Measurements from ENCODE around the gene CDIPT. TPM values are rescaled to one million over a fixed set of nuclear protein-coding genes. Genes with fewer than 3 reads are reported as not detected.

Gene CDIPT
- total RNA-seq, 1 experiment from 2014 or later = 60.5 TPM

DNA sequence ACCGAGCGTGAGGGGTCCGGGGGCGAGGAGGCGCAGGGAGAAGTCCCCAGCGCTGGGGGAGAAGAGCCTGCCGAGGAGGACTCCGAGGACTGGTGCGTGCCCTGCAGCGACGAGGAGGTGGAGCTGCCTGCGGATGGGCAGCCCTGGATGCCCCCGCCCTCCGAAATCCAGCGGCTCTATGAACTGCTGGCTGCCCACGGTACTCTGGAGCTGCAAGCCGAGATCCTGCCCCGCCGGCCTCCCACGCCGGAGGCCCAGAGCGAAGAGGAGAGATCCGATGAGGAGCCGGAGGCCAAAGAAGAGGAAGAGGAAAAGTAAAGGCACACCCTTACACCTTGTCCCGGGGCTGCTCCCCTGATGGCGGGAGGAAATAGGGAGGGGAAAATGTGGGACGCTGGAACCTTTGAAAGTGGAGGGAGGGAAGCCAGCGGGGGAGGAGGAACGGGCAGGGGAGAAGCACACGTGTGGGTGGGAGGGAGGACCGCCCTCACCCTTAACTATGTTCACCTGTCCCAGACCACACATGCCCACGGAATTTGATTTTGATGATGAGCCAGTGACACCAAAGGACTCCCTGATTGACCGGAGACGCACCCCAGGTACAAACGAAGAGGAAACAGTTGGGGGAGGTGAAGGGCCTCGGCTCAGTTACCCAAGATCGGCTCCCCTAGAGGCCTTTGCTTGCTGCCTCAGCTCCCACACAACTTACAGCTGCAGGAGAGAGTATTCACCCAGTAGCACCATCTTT is 46.2 kb downstream of the CDIPT start:
- no peaks in the 10 kb centered on the region for H3K9me2 ChIP-seq (replicated peaks; ENCODE audit: low read length)
- peak overlapping the region; percentile 90 for H3K9ac ChIP-seq (ENCODE audit: low read length)
- no peaks in the 10 kb centered on the region for H4K20me1 ChIP-seq (ENCODE audit: low read length)
- no peaks in the 10 kb centered on the region for H3K9me3 ChIP-seq (ENCODE audit: low read length)
- no peaks in the 10 kb centered on the region for H3K27me3 ChIP-seq (ENCODE audit: low read length)
- ATAC-seq = peak; percentile 21
- H3F3A ChIP-seq (ENCODE audit: low read length, unreplicated experiment) = peaks cover 3% of the 10 kb centered on the region
- peak overlapping the region; percentile 95 for H3K4me3 ChIP-seq (ENCODE audit: low read length)
- peaks cover 47% of the 10 kb centered on the region for H3K4me1 ChIP-seq (ENCODE audit: insufficient read depth, low read length)
- peak overlapping the region; percentile 89 for H2AFZ ChIP-seq (ENCODE audit: low read length)
- peak; percentile 49 for DNase-seq
- TF ChIP-seq EZH2phosphoT487 (IDR thresholded peaks at IDR 0.05; ENCODE audit: borderline replicate concordance, low read length) = no peak
- TF ChIP-seq EZH2 (IDR thresholded peaks at IDR 0.05; ENCODE audit: low read length, unreplicated experiment) = no peak
- TF ChIP-seq, protein P1, sequence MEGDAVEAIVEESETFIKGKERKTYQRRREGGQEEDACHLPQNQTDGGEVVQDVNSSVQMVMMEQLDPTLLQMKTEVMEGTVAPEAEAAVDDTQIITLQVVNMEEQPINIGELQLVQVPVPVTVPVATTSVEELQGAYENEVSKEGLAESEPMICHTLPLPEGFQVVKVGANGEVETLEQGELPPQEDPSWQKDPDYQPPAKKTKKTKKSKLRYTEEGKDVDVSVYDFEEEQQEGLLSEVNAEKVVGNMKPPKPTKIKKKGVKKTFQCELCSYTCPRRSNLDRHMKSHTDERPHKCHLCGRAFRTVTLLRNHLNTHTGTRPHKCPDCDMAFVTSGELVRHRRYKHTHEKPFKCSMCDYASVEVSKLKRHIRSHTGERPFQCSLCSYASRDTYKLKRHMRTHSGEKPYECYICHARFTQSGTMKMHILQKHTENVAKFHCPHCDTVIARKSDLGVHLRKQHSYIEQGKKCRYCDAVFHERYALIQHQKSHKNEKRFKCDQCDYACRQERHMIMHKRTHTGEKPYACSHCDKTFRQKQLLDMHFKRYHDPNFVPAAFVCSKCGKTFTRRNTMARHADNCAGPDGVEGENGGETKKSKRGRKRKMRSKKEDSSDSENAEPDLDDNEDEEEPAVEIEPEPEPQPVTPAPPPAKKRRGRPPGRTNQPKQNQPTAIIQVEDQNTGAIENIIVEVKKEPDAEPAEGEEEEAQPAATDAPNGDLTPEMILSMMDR (conservative IDR thresholded peaks at IDR 0.05; ENCODE audit: low read depth, low read length) = no peak
- H3K27ac ChIP-seq (ENCODE audit: low read length) = peak overlapping the region; percentile 70
- intact Hi-C loops (cut with micrococcal nuclease) = loop anchor here (5.0 kb wide), 2 partner anchors 45 to 205 kb away; partner anchors contain the start of genes C16orf92 and CDIPT
- H3K36me3 ChIP-seq (ENCODE audit: low read depth, low read length) = no peaks in the 10 kb centered on the region; the same call in none of the 2 replicates
- peak overlapping the region; percentile 96 for H3K4me2 ChIP-seq (ENCODE audit: low read length)
- ChIA-PET CTCF (interaction anchor here (0.6 kb wide), 2 partner anchors 12 to 21 kb away, joined by 3 read pairs; no protein-coding TSS in a partner anchor), POLR2A (ENCODE audit: unreplicated experiment) (no interaction called here)
- BruUV-seq (replicated peaks) = no TSS peak
- peaks cover 32% of the 10 kb centered on the region for H3K79me2 ChIP-seq (ENCODE audit: low read length)

DNA sequence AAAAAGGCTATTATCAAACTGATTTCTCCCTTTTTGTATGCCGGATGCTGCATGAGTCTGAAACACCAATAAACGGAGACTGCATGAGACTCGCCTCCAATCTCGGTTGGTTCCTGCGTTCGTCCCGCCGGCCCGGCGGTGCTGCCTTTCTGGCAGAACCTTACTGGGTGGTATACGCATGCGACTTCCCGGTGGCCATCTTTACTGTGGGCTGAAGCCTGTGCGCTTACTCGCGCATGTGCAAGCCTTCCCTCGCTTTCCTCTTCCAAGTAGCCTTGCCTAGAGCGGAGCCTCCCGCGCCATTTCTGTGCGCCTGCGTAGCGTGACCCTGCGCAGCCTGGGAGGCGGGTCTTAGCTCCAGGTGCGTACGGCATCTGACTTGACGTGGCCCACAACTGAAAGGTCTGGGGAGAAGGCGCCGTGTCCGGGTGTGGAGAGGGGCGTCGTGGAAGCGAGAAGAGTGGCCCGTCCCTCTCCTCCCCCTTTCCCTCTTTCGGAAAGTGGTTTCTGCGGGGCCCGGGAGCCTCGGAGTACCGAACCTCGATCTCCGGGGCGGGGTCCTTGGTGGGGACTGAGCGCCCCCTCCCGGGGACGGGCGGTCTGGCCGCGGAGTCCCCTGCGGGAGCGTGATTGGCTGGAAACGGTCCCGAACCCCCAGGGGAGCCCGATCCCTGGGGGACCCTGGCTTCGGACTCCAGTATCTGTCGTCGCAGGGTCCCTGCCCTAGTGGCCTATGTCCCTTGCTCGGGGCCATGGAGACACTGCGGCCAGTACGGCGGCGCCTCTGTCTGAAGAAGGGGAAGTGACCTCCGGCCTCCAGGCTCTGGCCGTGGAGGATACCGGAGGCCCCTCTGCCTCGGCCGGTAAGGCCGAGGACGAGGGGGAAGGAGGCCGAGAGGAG is 47.0 kb downstream of the CDIPT start, which contains the start of gene PAGR1:
TSS of gene PAGR1 (plus strand) at position 360 of the 901 bp plus-strand sequence. CDS start at position 734, 374 bp downstream.
- Histone ChIP-seq H3K4me1 (ENCODE audit: insufficient read depth, low read length) (peaks cover 44% of the 10 kb centered on the region), H3K4me2 (ENCODE audit: low read length) (peak within 1 kb of the TSS; percentile 96), H3K27me3 (ENCODE audit: low read length) (no peaks in the 10 kb centered on the region), H3K36me3 (ENCODE audit: low read depth, low read length) (no peaks in the 10 kb centered on the region; the same call in none of the 2 replicates), H2AFZ (ENCODE audit: low read length) (peak within 1 kb of the TSS; percentile 89), H4K20me1 (ENCODE audit: low read length) (no peaks in the 10 kb centered on the region), H3K79me2 (ENCODE audit: low read length) (peaks cover 32% of the 10 kb centered on the region), H3K9ac (ENCODE audit: low read length) (peak within 1 kb of the TSS; percentile 90), H3K4me3 (ENCODE audit: low read length) (peak within 1 kb of the TSS; percentile 95), H3K9me2 (replicated peaks; ENCODE audit: low read length) (no peaks in the 10 kb centered on the region), H3F3A (ENCODE audit: low read length, unreplicated experiment) (peaks cover 3% of the 10 kb centered on the region), H3K27ac (ENCODE audit: low read length) (peak within 1 kb of the TSS; percentile 70), H3K9me3 (ENCODE audit: low read length) (no peaks in the 10 kb centered on the region)
- TSS peak; percentile 61 for BruUV-seq (replicated peaks)
- CTCF ChIA-PET = interaction anchor here (0.6 to 1.0 kb wide), 5 partner anchors 8 to 116 kb away, joined by 3 to 9 read pairs (median 5); partner anchors contain the start of genes KCTD13 and KIF22
- peak; percentile 97 for DNase-seq
- POLR2A ChIA-PET (ENCODE audit: unreplicated experiment) = interaction anchor here (0.7 kb wide), 1 partner anchor 13 kb away, joined by 4 read pairs; no protein-coding TSS in a partner anchor
- intact Hi-C loops (cut with micrococcal nuclease) = loop anchor here (5.0 kb wide), 2 partner anchors 46 to 206 kb away; partner anchors contain the start of genes C16orf92 and CDIPT
- ATAC-seq = peak; percentile 57
- TF ChIP-seq EZH2phosphoT487 (IDR thresholded peaks at IDR 0.05; ENCODE audit: borderline replicate concordance, low read length) (no peak), EZH2 (IDR thresholded peaks at IDR 0.05; ENCODE audit: low read length, unreplicated experiment) (no peak)
- TF ChIP-seq, protein P1 (conservative IDR thresholded peaks at IDR 0.05; ENCODE audit: low read depth, low read length) = peak; percentile 73
